ENCODE results near the gene NID1.

NID1 gene

GRCh38 chr1:235972311-235972689 is 92.6 kb downstream of the NID1 start:
- Histone ChIP-seq H2AK5ac (ENCODE audit: low read length) (no peak overlapping the region), H2BK120ac (ENCODE audit: insufficient read depth, low read length, poor library complexity) (no peak overlapping the region), H3K79me1 (ENCODE audit: low read length) (peaks cover 3% of the 10 kb centered on the region), H3K23ac (ENCODE audit: low read length) (no peak overlapping the region), H3K79me2 (ENCODE audit: control insufficient read depth, insufficient read depth, low read length, poor library complexity) (no peaks in the 10 kb centered on the region), H3K4ac (ENCODE audit: low read depth, low read length) (no peak overlapping the region), H3K27me3 (ENCODE audit: insufficient read depth, low read length) (no peaks in the 10 kb centered on the region), H4K12ac (ENCODE audit: low read depth, low read length) (peak overlapping the region; percentile 58), H4K8ac (ENCODE audit: low read depth, low read length) (peak overlapping the region; percentile 82), H3K9ac (ENCODE audit: low read length) (no peak overlapping the region), H3K14ac (ENCODE audit: low read length) (no peak overlapping the region), H3K4me3 (ENCODE audit: low read depth, low read length) (no peak overlapping the region), H3K36me3 (ENCODE audit: control insufficient read depth in 1 of 2, insufficient read depth in 2 of 2, low read length in 2 of 2) (peaks cover under 1 to 1% of the 10 kb centered on the region in 2 experiments), H3K4me2 (ENCODE audit: low read length) (peak overlapping the region; percentile 77), H3K18ac (ENCODE audit: low read length) (no peak overlapping the region), H2BK12ac (ENCODE audit: low read length) (no peak overlapping the region), H3K4me1 (ENCODE audit: control insufficient read depth in 1 of 2, insufficient read depth in 2 of 2, low read length in 2 of 2) (no peaks in the 10 kb centered on the region), H2BK5ac (ENCODE audit: low read depth, low read length, poor library complexity) (peak overlapping the region; percentile 57), H4K91ac (ENCODE audit: low read depth, low read length) (peak overlapping the region; percentile 74), H3K27ac (ENCODE audit: low read depth, low read length) (peak overlapping the region; percentile 36), H3K9me3 (ENCODE audit: insufficient read depth, low read depth, low read length) (peaks cover under 1% of the 10 kb centered on the region), H2AFZ (ENCODE audit: insufficient read depth, low read length, poor library complexity) (peak overlapping the region; percentile 80)
- DNase-seq, result peak; percentile 46 to 77
- WGBS (ENCODE audit: extremely low coverage, insufficient coverage, insufficient read length), result no CpG with 5 or more reads among the region's 5 CpGs

DNA sequence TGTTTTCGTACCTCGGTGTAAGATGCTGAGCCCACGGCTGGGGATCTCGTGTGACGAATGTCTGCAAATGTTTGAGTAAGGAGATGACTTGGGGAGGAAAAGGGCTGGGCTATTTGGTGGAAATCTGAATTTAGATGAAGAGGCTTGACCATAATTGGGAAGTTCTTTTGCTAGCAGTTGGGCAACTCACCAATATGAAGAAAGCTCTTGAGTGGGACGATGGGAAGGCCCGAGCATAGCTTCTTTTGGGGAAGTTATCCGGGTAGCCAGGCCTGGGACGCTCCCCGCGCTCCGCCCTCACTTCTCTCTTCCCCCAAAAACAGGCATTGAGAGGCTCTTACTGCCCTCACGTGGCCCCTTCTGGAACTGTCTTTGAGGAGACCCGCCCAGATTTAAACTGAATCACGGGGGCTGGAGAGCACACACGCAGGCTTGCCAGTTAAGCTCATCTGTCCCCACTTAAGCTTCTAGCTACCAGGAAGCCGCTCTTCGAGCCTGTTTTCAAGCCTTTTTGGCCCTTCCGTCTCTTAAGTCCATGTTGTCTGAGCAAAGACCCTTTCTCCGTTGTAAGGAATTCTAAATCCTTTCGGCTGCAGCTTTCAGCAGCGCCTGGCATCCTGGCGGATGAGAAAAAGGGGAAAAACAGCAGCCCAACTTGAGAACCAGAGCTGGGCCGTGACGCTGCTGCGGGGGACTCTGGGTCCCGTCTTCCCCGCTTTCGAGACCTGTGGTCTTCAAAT is 93.1 kb downstream of the NID1 start:
- no peaks in the 10 kb centered on the region for H3K27me3 ChIP-seq (ENCODE audit: insufficient read depth, low read length)
- no peak overlapping the region for H2BK120ac ChIP-seq (ENCODE audit: insufficient read depth, low read length, poor library complexity)
- H3K18ac ChIP-seq (ENCODE audit: low read length), result no peak overlapping the region
- H3K4me1 ChIP-seq (ENCODE audit: control insufficient read depth in 1 of 2, insufficient read depth in 2 of 2, low read length in 2 of 2), result no peaks in the 10 kb centered on the region
- H3K4ac ChIP-seq (ENCODE audit: low read depth, low read length), result no peak overlapping the region
- peak overlapping the region; percentile 74 for H4K91ac ChIP-seq (ENCODE audit: low read depth, low read length)
- no peaks in the 10 kb centered on the region for H3K79me2 ChIP-seq (ENCODE audit: control insufficient read depth, insufficient read depth, low read length, poor library complexity)
- peak; percentile 92 to 96 for DNase-seq
- WGBS (ENCODE audit: extremely low coverage, insufficient coverage, insufficient read length), result no CpG with 5 or more reads among the region's 29 CpGs
- H3K23ac ChIP-seq (ENCODE audit: low read length), result no peak overlapping the region
- peak overlapping the region; percentile 32 for H3K14ac ChIP-seq (ENCODE audit: low read length)
- H4K12ac ChIP-seq (ENCODE audit: low read depth, low read length), result peak overlapping the region; percentile 58
- peak overlapping the region; percentile 82 for H4K8ac ChIP-seq (ENCODE audit: low read depth, low read length)
- H2AFZ ChIP-seq (ENCODE audit: insufficient read depth, low read length, poor library complexity), result peak overlapping the region; percentile 80
- H2AK5ac ChIP-seq (ENCODE audit: low read length), result no peak overlapping the region
- no peaks in the 10 kb centered on the region for H3K36me3 ChIP-seq (ENCODE audit: control insufficient read depth in 1 of 2, insufficient read depth in 2 of 2, low read length in 2 of 2)
- no peaks in the 10 kb centered on the region for H3K9me3 ChIP-seq (ENCODE audit: insufficient read depth, low read depth, low read length)
- H3K9ac ChIP-seq (ENCODE audit: low read length), result peak overlapping the region; percentile 28
- H3K4me2 ChIP-seq (ENCODE audit: low read length), result peak overlapping the region; percentile 77
- H3K79me1 ChIP-seq (ENCODE audit: low read length), result peaks cover 3% of the 10 kb centered on the region
- H2BK12ac ChIP-seq (ENCODE audit: low read length), result no peak overlapping the region
- no peak overlapping the region for H3K4me3 ChIP-seq (ENCODE audit: low read depth, low read length)
- peak overlapping the region; percentile 57 for H2BK5ac ChIP-seq (ENCODE audit: low read depth, low read length, poor library complexity)
- peak overlapping the region; percentile 36 for H3K27ac ChIP-seq (ENCODE audit: low read depth, low read length)

- no peaks in the 10 kb centered on the region for H3K9me3 ChIP-seq (ENCODE audit: insufficient read depth, low read depth, low read length)
- H3K9ac ChIP-seq (ENCODE audit: low read length), result no peak overlapping the region
- no peak overlapping the region for H3K14ac ChIP-seq (ENCODE audit: low read length)
- H3K23ac ChIP-seq (ENCODE audit: low read length), result no peak overlapping the region
- H3K4me2 ChIP-seq (ENCODE audit: low read length), result no peak overlapping the region
- H3K27me3 ChIP-seq (ENCODE audit: insufficient read depth, low read length), result no peaks in the 10 kb centered on the region
- H3K27ac ChIP-seq (ENCODE audit: low read depth, low read length), result no peak overlapping the region
- no peaks in the 10 kb centered on the region for H3K79me2 ChIP-seq (ENCODE audit: control insufficient read depth, insufficient read depth, low read length, poor library complexity)
- H3K4ac ChIP-seq (ENCODE audit: low read depth, low read length), result no peak overlapping the region
- H3K79me1 ChIP-seq (ENCODE audit: low read length), result peaks cover 3% of the 10 kb centered on the region
- no peaks in the 10 kb centered on the region for H3K36me3 ChIP-seq (ENCODE audit: control insufficient read depth in 1 of 2, insufficient read depth in 2 of 2, low read length in 2 of 2)
- H3K4me3 ChIP-seq (ENCODE audit: low read depth, low read length), result no peak overlapping the region
- no peak overlapping the region for H2BK120ac ChIP-seq (ENCODE audit: insufficient read depth, low read length, poor library complexity)
- no peak overlapping the region for H3K18ac ChIP-seq (ENCODE audit: low read length)
- H2AK5ac ChIP-seq (ENCODE audit: low read length), result no peak overlapping the region
- WGBS (ENCODE audit: extremely low coverage, insufficient coverage, insufficient read length), result no CpG with 5 or more reads among the region's 3 CpGs
- H4K12ac ChIP-seq (ENCODE audit: low read depth, low read length), result no peak overlapping the region
- H4K8ac ChIP-seq (ENCODE audit: low read depth, low read length), result no peak overlapping the region
- DNase-seq, result no peak
- no peak overlapping the region for H4K91ac ChIP-seq (ENCODE audit: low read depth, low read length)
- H2BK5ac ChIP-seq (ENCODE audit: low read depth, low read length, poor library complexity), result no peak overlapping the region
- no peaks in the 10 kb centered on the region for H3K4me1 ChIP-seq (ENCODE audit: control insufficient read depth in 1 of 2, insufficient read depth in 2 of 2, low read length in 2 of 2)
- H2AFZ ChIP-seq (ENCODE audit: insufficient read depth, low read length, poor library complexity), result no peak overlapping the region
- H2BK12ac ChIP-seq (ENCODE audit: low read length), result no peak overlapping the region
Observed at GRCh38 chr1:235971020-235971419, 93.9 kb downstream of the NID1 start.

DNA sequence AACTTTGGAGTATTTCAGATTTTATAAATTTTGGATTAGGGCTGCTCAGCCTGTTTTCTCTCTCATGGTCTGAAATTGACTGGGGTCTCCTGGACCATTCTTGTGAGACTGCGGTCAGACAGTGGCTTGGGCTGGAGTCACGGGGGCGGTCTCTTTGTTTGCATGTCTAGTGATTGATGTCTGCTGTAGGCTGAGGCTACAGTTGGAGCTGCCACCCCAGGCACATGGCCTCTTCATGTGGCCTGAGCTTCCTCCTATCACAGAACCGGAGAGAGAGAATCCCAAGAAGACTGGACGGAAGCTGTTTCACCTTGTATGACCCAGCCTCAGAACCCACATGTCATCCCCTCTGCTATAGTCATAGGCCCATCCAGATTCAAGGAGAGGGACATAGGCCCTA is 96.1 kb downstream of the NID1 start:
- Histone ChIP-seq H2BK5ac (ENCODE audit: low read depth, low read length, poor library complexity) (no peak overlapping the region), H4K12ac (ENCODE audit: low read depth, low read length) (no peak overlapping the region), H3K4ac (ENCODE audit: low read depth, low read length) (no peak overlapping the region), H3K23ac (ENCODE audit: low read length) (no peak overlapping the region), H3K27me3 (ENCODE audit: insufficient read depth, low read length) (no peaks in the 10 kb centered on the region), H2AFZ (ENCODE audit: insufficient read depth, low read length, poor library complexity) (no peak overlapping the region), H3K79me1 (ENCODE audit: low read length) (peaks cover 3% of the 10 kb centered on the region), H3K9me3 (ENCODE audit: insufficient read depth, low read depth, low read length) (no peaks in the 10 kb centered on the region), H4K8ac (ENCODE audit: low read depth, low read length) (no peak overlapping the region), H3K9ac (ENCODE audit: low read length) (no peak overlapping the region), H3K4me2 (ENCODE audit: low read length) (no peak overlapping the region), H4K91ac (ENCODE audit: low read depth, low read length) (no peak overlapping the region), H3K18ac (ENCODE audit: low read length) (no peak overlapping the region), H3K4me3 (ENCODE audit: low read depth, low read length) (no peak overlapping the region), H3K36me3 (ENCODE audit: control insufficient read depth in 1 of 2, insufficient read depth in 2 of 2, low read length in 2 of 2) (no peaks in the 10 kb centered on the region), H3K4me1 (ENCODE audit: control insufficient read depth in 1 of 2, insufficient read depth in 2 of 2, low read length in 2 of 2) (no peaks in the 10 kb centered on the region), H3K14ac (ENCODE audit: low read length) (no peak overlapping the region), H2AK5ac (ENCODE audit: low read length) (no peak overlapping the region), H3K79me2 (ENCODE audit: control insufficient read depth, insufficient read depth, low read length, poor library complexity) (no peaks in the 10 kb centered on the region), H2BK12ac (ENCODE audit: low read length) (no peak overlapping the region), H3K27ac (ENCODE audit: low read depth, low read length) (no peak overlapping the region), H2BK120ac (ENCODE audit: insufficient read depth, low read length, poor library complexity) (no peak overlapping the region)
- no CpG with 5 or more reads among the region's 5 CpGs for WGBS (ENCODE audit: extremely low coverage, insufficient coverage, insufficient read length)
- DNase-seq, result no peak

Measured in trophoblast cell (in vitro differentiated cells and primary cell).